IPS-20b (cell line): ENCODE measurements around the gene CCDC192.
"Not testable (repeated sequence)": the region's sequence is repeated elsewhere in the genome, so short reads cannot be mapped to it uniquely, and the experiment has no call there.

ENCODE experiments used
- H3K27ac ChIP-seq: one replicate; pipeline ENCODE4 v1.5.1; 2013; ENCODE audit warnings: low read length
- H3K27me3 ChIP-seq: 2 replicates; pipeline ENCODE4 v1.6.1; 2013; ENCODE audit warnings: mild to moderate bottlenecking, low read length, inconsistent platforms; ENCODE audit not compliant: insufficient read depth
- H3K36me3 ChIP-seq: 2 replicates; pipeline ENCODE4 v1.6.1; 2013; ENCODE audit warnings: low read depth, mild to moderate bottlenecking, inconsistent platforms, low read length, moderate library complexity; ENCODE audit not compliant: insufficient read depth
- H3K4me1 ChIP-seq: 2 replicates; pipeline ENCODE4 v1.6.1; 2013; ENCODE audit warnings: mild to moderate bottlenecking, control low read depth, inconsistent platforms, low read length, moderate library complexity; ENCODE audit not compliant: insufficient read depth
- H3K4me3 ChIP-seq: 2 replicates; pipeline ENCODE4 v1.5.1; 2013; ENCODE audit warnings: mild to moderate bottlenecking, low read length, inconsistent platforms
- H3K9ac ChIP-seq: 2 replicates; pipeline ENCODE4 v1.6.1; 2013; ENCODE audit warnings: low read depth, mild to moderate bottlenecking, inconsistent platforms, low read length, moderate library complexity
- H3K9me3 ChIP-seq: 2 replicates; pipeline ENCODE4 v1.6.1; 2013; ENCODE audit warnings: mild to moderate bottlenecking, low read depth, low read length, inconsistent platforms; ENCODE audit not compliant: insufficient read depth

Gene CCDC192

GRCh38 chr5:127839496-127840197, 136.5 kb downstream of the CCDC192 start:
- Histone ChIP-seq H3K27me3 (no peaks in the 10 kb centered on the region), H3K4me1 (peaks cover 4% of the 10 kb centered on the region), H3K36me3 (no peaks in the 10 kb centered on the region), H3K9me3 (no peaks in the 10 kb centered on the region), H3K27ac (no peak overlapping the region), H3K9ac (no peak overlapping the region), H3K4me3 (no peak overlapping the region)

GRCh38 chr5:127840198-127840524, 137.0 kb downstream of the CCDC192 start:
- H3K9ac ChIP-seq = no peak overlapping the region
- H3K4me1 ChIP-seq = peaks cover 4% of the 10 kb centered on the region
- H3K36me3 ChIP-seq = no peaks in the 10 kb centered on the region
- no peaks in the 10 kb centered on the region for H3K27me3 ChIP-seq
- no peak overlapping the region for H3K4me3 ChIP-seq
- H3K27ac ChIP-seq = no peak overlapping the region
- H3K9me3 ChIP-seq = no peaks in the 10 kb centered on the region

- H3K27ac ChIP-seq = no peak overlapping the region
- H3K4me3 ChIP-seq = no peak overlapping the region
- H3K9ac ChIP-seq = no peak overlapping the region
- no peaks in the 10 kb centered on the region for H3K27me3 ChIP-seq
- H3K4me1 ChIP-seq = peaks cover 4% of the 10 kb centered on the region
- no peaks in the 10 kb centered on the region for H3K9me3 ChIP-seq
- no peaks in the 10 kb centered on the region for H3K36me3 ChIP-seq
Observed at GRCh38 chr5:127840809-127841208, 137.6 kb downstream of the CCDC192 start.

GRCh38 chr5:127844581-127845021, 141.4 kb downstream of the CCDC192 start:
- H3K9me3 ChIP-seq = no peaks in the 10 kb centered on the region
- H3K4me3 ChIP-seq = no peak overlapping the region
- no peak overlapping the region for H3K27ac ChIP-seq
- H3K36me3 ChIP-seq = no peaks in the 10 kb centered on the region
- no peaks in the 10 kb centered on the region for H3K27me3 ChIP-seq
- H3K9ac ChIP-seq = no peak overlapping the region
- H3K4me1 ChIP-seq = no peaks in the 10 kb centered on the region

- Histone ChIP-seq H3K4me3 (no peak overlapping the region), H3K9me3 (no peaks in the 10 kb centered on the region), H3K9ac (no peak overlapping the region), H3K4me1 (no peaks in the 10 kb centered on the region), H3K27me3 (no peaks in the 10 kb centered on the region), H3K36me3 (no peaks in the 10 kb centered on the region), H3K27ac (no peak overlapping the region)
Observed at GRCh38 chr5:127846884-127847283, 143.7 kb downstream of the CCDC192 start.

- not testable (repeated sequence) for H3K9ac ChIP-seq, H3K4me3 ChIP-seq, H3K4me1 ChIP-seq
Observed at GRCh38 chr5:127847641-127848040, 144.4 kb downstream of the CCDC192 start.

GRCh38 chr5:127848098-127848497, 144.9 kb downstream of the CCDC192 start:
- Histone ChIP-seq H3K9ac (no peak overlapping the region), H3K9me3 (no peaks in the 10 kb centered on the region), H3K27me3 (no peaks in the 10 kb centered on the region), H3K4me3 (no peak overlapping the region), H3K27ac (no peak overlapping the region), H3K4me1 (no peaks in the 10 kb centered on the region), H3K36me3 (no peaks in the 10 kb centered on the region)

More at GRCh38 chr5:127847641-127848040, 144.4 kb downstream of the CCDC192 start:
- not testable (repeated sequence) for H3K27me3 ChIP-seq, H3K36me3 ChIP-seq, H3K9me3 ChIP-seq, H3K27ac ChIP-seq

- Histone ChIP-seq H3K4me3 (no peak overlapping the region), H3K9ac (no peak overlapping the region), H3K27ac (no peak overlapping the region), H3K36me3 (no peaks in the 10 kb centered on the region), H3K9me3 (no peaks in the 10 kb centered on the region), H3K27me3 (no peaks in the 10 kb centered on the region), H3K4me1 (no peaks in the 10 kb centered on the region)
Observed at GRCh38 chr5:127849408-127849807, 146.2 kb downstream of the CCDC192 start.

GRCh38 chr5:127849891-127850290, 146.7 kb downstream of the CCDC192 start:
- H3K9ac ChIP-seq = no peak overlapping the region; the same call in 1 of the 2 replicates
- no peaks in the 10 kb centered on the region for H3K27me3 ChIP-seq
- H3K27ac ChIP-seq = no peak overlapping the region

GRCh38 chr5:127851964-127852363, 148.8 kb downstream of the CCDC192 start:
- Histone ChIP-seq H3K9ac (no peak overlapping the region), H3K36me3 (no peaks in the 10 kb centered on the region), H3K27me3 (no peaks in the 10 kb centered on the region), H3K27ac (no peak overlapping the region), H3K4me3 (no peak overlapping the region), H3K9me3 (no peaks in the 10 kb centered on the region), H3K4me1 (no peaks in the 10 kb centered on the region)

More at GRCh38 chr5:127849891-127850290, 146.7 kb downstream of the CCDC192 start:
- Histone ChIP-seq H3K4me3 (no peak overlapping the region), H3K36me3 (no peaks in the 10 kb centered on the region), H3K9me3 (no peaks in the 10 kb centered on the region), H3K4me1 (no peaks in the 10 kb centered on the region)

GRCh38 chr5:127854520-127854919, 151.3 kb downstream of the CCDC192 start:
- Histone ChIP-seq H3K27me3 (no peaks in the 10 kb centered on the region), H3K4me1 (no peaks in the 10 kb centered on the region), H3K27ac (no peak overlapping the region), H3K9ac (no peak overlapping the region), H3K9me3 (no peaks in the 10 kb centered on the region), H3K4me3 (no peak overlapping the region), H3K36me3 (no peaks in the 10 kb centered on the region)

- Histone ChIP-seq H3K9ac (no peak overlapping the region), H3K4me3 (no peak overlapping the region), H3K36me3 (no peaks in the 10 kb centered on the region), H3K27me3 (no peaks in the 10 kb centered on the region), H3K27ac (no peak overlapping the region), H3K4me1 (no peaks in the 10 kb centered on the region), H3K9me3 (no peaks in the 10 kb centered on the region)
Observed at GRCh38 chr5:127856292-127856691, 153.1 kb downstream of the CCDC192 start.
